MM.1S (cell line): ENCODE data around the gene DNMT3B.

ENCODE experiments used
- DNase-seq: peaks from one replicate; pipeline ENCODE4 v3.0.0-alpha.2; 2015
- H2AFZ ChIP-seq: fragments of 300-600 bp; sonication (generic); 2 replicates; pipeline ENCODE4 v1.6.0; 2016; ENCODE audit warnings: antibody characterized with exemption, low read length
- H3F3A ChIP-seq: fragments of 300-600 bp; sonication (generic); 2 replicates; pipeline ENCODE4 v1.6.1; 2016; ENCODE audit warnings: mild to moderate bottlenecking, antibody characterized with exemption, low read length, moderate library complexity, mixed read lengths; ENCODE audit not compliant: insufficient read depth
- H3K27ac ChIP-seq: fragments of 300-600 bp; sonication (generic); 2 replicates; pipeline ENCODE4 v1.5.1; 2016; ENCODE audit warnings: mild to moderate bottlenecking, low read length
- H3K27me3 ChIP-seq: fragments of 300-600 bp; sonication (generic); replicated peaks from 2 replicates; pipeline ENCODE4 v1.6.0; 2016; ENCODE audit warnings: low read length; ENCODE audit not compliant: insufficient read depth
- H3K36me3 ChIP-seq: fragments of 300-600 bp; sonication (generic); replicated peaks from 2 replicates; pipeline ENCODE4 v1.6.1; 2016; ENCODE audit warnings: mild to moderate bottlenecking, low read length, mixed read lengths; ENCODE audit not compliant: insufficient read depth
- H3K4me1 ChIP-seq: fragments of 300-600 bp; sonication (generic); 2 replicates; pipeline ENCODE4 v1.6.1; 2016; ENCODE audit warnings: low read length, mixed read lengths
- H3K4me2 ChIP-seq: fragments of 300-600 bp; sonication (generic); 2 replicates; pipeline ENCODE4 v1.6.0; 2016; ENCODE audit warnings: low read depth, low read length
- H3K4me3 ChIP-seq: fragments of 300-600 bp; sonication (generic); 2 replicates; pipeline ENCODE4 v1.5.1; 2016; ENCODE audit warnings: low read length, mixed read lengths
- H3K79me2 ChIP-seq: fragments of 300-600 bp; sonication (generic); 2 replicates; pipeline ENCODE4 v1.6.1; 2016; ENCODE audit warnings: mixed run types, low read length, mixed read lengths
- H3K9ac ChIP-seq: fragments of 300-600 bp; sonication (generic); 2 replicates; pipeline ENCODE4 v1.6.1; 2016; ENCODE audit warnings: low read length, mixed read lengths
- H3K9me2 ChIP-seq: fragments of 300-600 bp; sonication (generic); replicated peaks from 2 replicates; pipeline ENCODE4 v1.6.1; 2016; ENCODE audit warnings: mild to moderate bottlenecking, low read length, mixed read lengths; ENCODE audit not compliant: insufficient read depth
- H3K9me3 ChIP-seq: fragments of 300-600 bp; sonication (generic); replicated peaks from 2 replicates; pipeline ENCODE4 v1.6.1; 2016; ENCODE audit warnings: mild to moderate bottlenecking, low read length, mixed read lengths; ENCODE audit not compliant: insufficient read depth
- H4K20me1 ChIP-seq: fragments of 300-600 bp; sonication (generic); 2 replicates; pipeline ENCODE4 v1.6.1; 2016; ENCODE audit warnings: mild to moderate bottlenecking, low read length, moderate library complexity, mixed read lengths; ENCODE audit not compliant: insufficient read depth
- CTCF ChIP-seq: fragments of 300-600 bp; sonication (generic); IDR thresholded peaks from 2 replicates; pipeline ENCODE4 v1.5.1; 2016; ENCODE audit warnings: antibody characterized with exemption, low read length, mixed read lengths
- EZH2 ChIP-seq: fragments of 300-600 bp; sonication (generic); optimal IDR thresholded peaks from 2 replicates; pipeline ENCODE3; 2017; ENCODE audit warnings: low read depth, mild to moderate bottlenecking, antibody characterized with exemption, low read length, mixed read lengths
- EZH2phosphoT487 ChIP-seq: fragments of 300-600 bp; sonication (generic); IDR thresholded peaks from 2 replicates; pipeline ENCODE4 v1.6.1; 2018; ENCODE audit warnings: antibody characterized with exemption, low read length

Gene DNMT3B

GRCh38 chr20:32823078-32823477, 60.9 kb downstream of the DNMT3B start:
- no peak overlapping the region for H3K27ac ChIP-seq
- H3K79me2 ChIP-seq, result peaks cover 77% of the 10 kb centered on the region
- H3K27me3 ChIP-seq, result no peaks in the 10 kb centered on the region
- H3K9me3 ChIP-seq, result no peaks in the 10 kb centered on the region
- H4K20me1 ChIP-seq, result peaks cover 35% of the 10 kb centered on the region
- H3K4me2 ChIP-seq, result no peak overlapping the region
- H3K4me3 ChIP-seq, result no peak overlapping the region
- no peak overlapping the region for H2AFZ ChIP-seq
- TF ChIP-seq EZH2phosphoT487, result no peak
- no peak for TF ChIP-seq EZH2
- TF ChIP-seq CTCF, result no peak
- H3K4me1 ChIP-seq, result peaks cover 14% of the 10 kb centered on the region
- H3K9me2 ChIP-seq, result no peaks in the 10 kb centered on the region
- 0 out of 2 replicates have a peak, but pooled peaks cover 3% of the 10 kb centered on the region for H3F3A ChIP-seq
- no peak for DNase-seq
- H3K36me3 ChIP-seq, result 0 out of 2 replicates have a peak, but pooled peaks cover under 1% of the 10 kb centered on the region
- no peak overlapping the region for H3K9ac ChIP-seq

- no peak overlapping the region for H3K4me2 ChIP-seq
- H3K79me2 ChIP-seq, result peaks cover 86% of the 10 kb centered on the region
- peaks cover 14% of the 10 kb centered on the region for H3K4me1 ChIP-seq
- H3F3A ChIP-seq, result no peaks in the 10 kb centered on the region
- no peak for TF ChIP-seq EZH2phosphoT487
- TF ChIP-seq CTCF, result no peak
- TF ChIP-seq EZH2, result no peak
- H3K4me3 ChIP-seq, result no peak overlapping the region
- no peak overlapping the region for H3K9ac ChIP-seq
- no peaks in the 10 kb centered on the region for H3K27me3 ChIP-seq
- no peaks in the 10 kb centered on the region for H3K9me3 ChIP-seq
- H2AFZ ChIP-seq, result no peak overlapping the region
- H3K9me2 ChIP-seq, result no peaks in the 10 kb centered on the region
- H4K20me1 ChIP-seq, result peaks cover 37% of the 10 kb centered on the region
- DNase-seq, result no peak
- H3K36me3 ChIP-seq, result peaks cover 9% of the 10 kb centered on the region; the same call in 1 of the 2 replicates
- no peak overlapping the region for H3K27ac ChIP-seq
Observed at GRCh38 chr20:32823737-32824588, 61.8 kb downstream of the DNMT3B start.

GRCh38 chr20:32828029-32828680, 66.0 kb downstream of the DNMT3B start:
- H4K20me1 ChIP-seq, result peaks cover 39% of the 10 kb centered on the region

More at GRCh38 chr20:32828029-32828680, 66.0 kb downstream of the DNMT3B start:
- Histone ChIP-seq H3K36me3 (peaks cover 14% of the 10 kb centered on the region; the same call in 1 of the 2 replicates), H3K27me3 (no peaks in the 10 kb centered on the region), H3K79me2 (peaks cover 96% of the 10 kb centered on the region), H3K4me3 (no peak overlapping the region), H3K4me1 (no peaks in the 10 kb centered on the region), H3K4me2 (no peak overlapping the region), H3K9ac (no peak overlapping the region), H3K27ac (no peak overlapping the region), H3K9me2 (no peaks in the 10 kb centered on the region), H3K9me3 (no peaks in the 10 kb centered on the region), H3F3A (no peaks in the 10 kb centered on the region), H2AFZ (no peak overlapping the region)
- TF ChIP-seq EZH2 (no peak), CTCF (no peak), EZH2phosphoT487 (no peak)
- DNase-seq, result no peak
